OCI-LY7 (cell line): ENCODE data around the gene APCDD1. TPM values are rescaled to one million over a fixed set of nuclear protein-coding genes. Genes with fewer than 3 reads are reported as not detected.

Experiments
- BruUV-seq: library from RNA; stranded (reverse); fragments of 400-500 nt; replicated peaks from 2 replicates; lab custom pipeline; 2021; lab: Mats Ljungman, UMichigan
- CTCF ChIA-PET: fragments of 300-600 bp; sonication (Branson Sonifier 250); formaldehyde crosslinking; loops from one replicate; lab custom pipeline; 2022; ENCODE audit warnings: antibody characterized with exemption; ENCODE audit not compliant: unreplicated experiment; lab: Charles Lee
- POLR2A ChIA-PET: fragments of 300-600 bp; sonication (Branson Sonifier 250); formaldehyde crosslinking; loops from one replicate; lab custom pipeline; 2022; ENCODE audit warnings: antibody characterized with exemption; lab: Charles Lee
- DNase-seq: peaks from one replicate; pipeline ENCODE4 v3.0.0-alpha.2; 2015; ENCODE audit warnings: low spot score
- H2AFZ ChIP-seq: fragments of 200-600 bp; sonication (generic), shearing (Covaris generic); 2 replicates; pipeline ENCODE4 v1.6.1; 2014; ENCODE audit warnings: mild to moderate bottlenecking, antibody characterized with exemption, low read length, moderate library complexity
- H3K27ac ChIP-seq: fragments of 200-600 bp; sonication (generic); 2 replicates; pipeline ENCODE4 v1.5.1; 2014; ENCODE audit warnings: mixed run types, low read depth, mild to moderate bottlenecking, moderate library complexity, low read length, inconsistent platforms; ENCODE audit not compliant: poor library complexity, severe bottlenecking
- H3K36me3 ChIP-seq: fragments of 200-600 bp; sonication (generic); 2 replicates; pipeline ENCODE4 v1.6.1; 2014; ENCODE audit warnings: mild to moderate bottlenecking, antibody characterized with exemption, low read length, moderate library complexity, mixed read lengths; ENCODE audit not compliant: insufficient read depth
- H3K4me1 ChIP-seq: fragments of 200-600 bp; sonication (generic); 2 replicates; pipeline ENCODE4 v1.5.1; 2014; ENCODE audit warnings: mild to moderate bottlenecking, low read length; ENCODE audit not compliant: insufficient read depth, poor library complexity, severe bottlenecking
- H3K4me2 ChIP-seq: fragments of 200-600 bp; sonication (generic); 2 replicates; pipeline ENCODE4 v1.6.1; 2014; ENCODE audit warnings: mild to moderate bottlenecking, low read length
- H3K4me3 ChIP-seq: fragments of 200-600 bp; sonication (generic); 2 replicates; pipeline ENCODE4 v1.5.1; 2014; ENCODE audit warnings: mild to moderate bottlenecking, low read depth, low read length; ENCODE audit not compliant: poor library complexity, severe bottlenecking
- H3K79me2 ChIP-seq: fragments of 200-600 bp; sonication (generic); 2 replicates; pipeline ENCODE4 v1.6.1; 2016; ENCODE audit warnings: low read depth, mild to moderate bottlenecking, low read length, moderate library complexity, mixed read lengths; ENCODE audit not compliant: insufficient read depth
- H3K9me2 ChIP-seq: fragments of 200-600 bp; sonication (generic); 2 replicates; pipeline ENCODE4 v1.6.1; 2016; ENCODE audit warnings: mild to moderate bottlenecking, low read length, mixed read lengths; ENCODE audit not compliant: insufficient read depth
- H3K9me3 ChIP-seq: fragments of 200-600 bp; sonication (generic); 2 replicates; pipeline ENCODE4 v1.6.1; 2014; ENCODE audit warnings: mild to moderate bottlenecking, mixed run types, low read length, mixed read lengths
- H4K20me1 ChIP-seq: fragments of 200-600 bp; sonication (generic); 2 replicates; pipeline ENCODE4 v1.6.1; 2014; ENCODE audit warnings: mild to moderate bottlenecking, antibody characterized with exemption, low read length, moderate library complexity, mixed read lengths; ENCODE audit not compliant: insufficient read depth
- EZH2phosphoT487 ChIP-seq: fragments of 200-600 bp; sonication (generic); IDR thresholded peaks from 2 replicates; pipeline ENCODE4 v1.6.1; 2018; ENCODE audit warnings: low read depth, borderline replicate concordance, mild to moderate bottlenecking, mixed run types, antibody characterized with exemption, low read length, moderate library complexity, mixed read lengths
- intact Hi-C: fragments of 100-400 bp; cut with micrococcal nuclease; formaldehyde crosslinking; loops from one replicate; pipeline ENCODE4 v1.10.0; 2022; ENCODE audit not compliant: unreplicated experiment
- total RNA-seq, 2 experiments: library from RNA; depleted of rRNA in 1 of 2; stranded (reverse); fragments of >200 nt in 1 of 2; shearing (Covaris generic) in 1 of 2; gene quantifications; 2 replicates each; pipeline ENCODE4 v1.2.3, GENCODE V29; 2014 to 2022
- TF ChIP-seq, protein P1 (sequence below): fragments of 200-600 bp; sonication (generic); conservative IDR thresholded peaks from 2 replicates; pipeline ENCODE4 v1.5.1; 2014; ENCODE audit warnings: mild to moderate bottlenecking, antibody characterized with exemption, low read length, moderate library complexity, mixed read lengths

APCDD1 gene
- total RNA-seq, 2 experiments from 2014 or later: not detected

DNA sequence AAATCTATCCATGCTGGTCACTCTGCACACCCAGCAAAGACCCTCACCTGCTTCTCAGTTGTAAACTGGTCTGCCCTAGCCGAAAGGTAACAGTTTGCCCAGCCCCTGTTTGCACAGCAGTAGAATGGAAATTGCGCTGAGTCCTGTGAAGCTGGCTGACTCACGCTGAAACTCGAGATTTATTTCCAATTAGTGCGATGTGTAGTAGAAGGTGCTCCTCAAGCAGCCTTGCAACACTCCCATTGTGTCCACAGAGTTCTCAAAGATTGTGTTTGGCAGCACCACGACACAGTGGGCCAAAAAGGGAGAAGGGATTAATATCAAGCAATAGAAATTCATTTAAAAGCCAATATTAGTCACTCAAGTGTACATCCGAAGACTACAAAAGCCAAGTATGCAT, 21.7 kb upstream of the APCDD1 start:
- H3K27ac ChIP-seq: no peak overlapping the region
- intact Hi-C loops: no loop called here
- H3K4me3 ChIP-seq: no peak overlapping the region
- DNase-seq: no peak
- H3K4me2 ChIP-seq: no peak overlapping the region
- no peaks in the 10 kb centered on the region for H3K4me1 ChIP-seq
- no peaks in the 10 kb centered on the region for H3K36me3 ChIP-seq
- TF ChIP-seq, protein P1, sequence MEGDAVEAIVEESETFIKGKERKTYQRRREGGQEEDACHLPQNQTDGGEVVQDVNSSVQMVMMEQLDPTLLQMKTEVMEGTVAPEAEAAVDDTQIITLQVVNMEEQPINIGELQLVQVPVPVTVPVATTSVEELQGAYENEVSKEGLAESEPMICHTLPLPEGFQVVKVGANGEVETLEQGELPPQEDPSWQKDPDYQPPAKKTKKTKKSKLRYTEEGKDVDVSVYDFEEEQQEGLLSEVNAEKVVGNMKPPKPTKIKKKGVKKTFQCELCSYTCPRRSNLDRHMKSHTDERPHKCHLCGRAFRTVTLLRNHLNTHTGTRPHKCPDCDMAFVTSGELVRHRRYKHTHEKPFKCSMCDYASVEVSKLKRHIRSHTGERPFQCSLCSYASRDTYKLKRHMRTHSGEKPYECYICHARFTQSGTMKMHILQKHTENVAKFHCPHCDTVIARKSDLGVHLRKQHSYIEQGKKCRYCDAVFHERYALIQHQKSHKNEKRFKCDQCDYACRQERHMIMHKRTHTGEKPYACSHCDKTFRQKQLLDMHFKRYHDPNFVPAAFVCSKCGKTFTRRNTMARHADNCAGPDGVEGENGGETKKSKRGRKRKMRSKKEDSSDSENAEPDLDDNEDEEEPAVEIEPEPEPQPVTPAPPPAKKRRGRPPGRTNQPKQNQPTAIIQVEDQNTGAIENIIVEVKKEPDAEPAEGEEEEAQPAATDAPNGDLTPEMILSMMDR: no peak
- TF ChIP-seq EZH2phosphoT487: no peak
- H2AFZ ChIP-seq: no peak overlapping the region
- CTCF ChIA-PET: no interaction called here
- no peaks in the 10 kb centered on the region for H4K20me1 ChIP-seq
- H3K79me2 ChIP-seq: no peaks in the 10 kb centered on the region
- H3K9me3 ChIP-seq: no peaks in the 10 kb centered on the region
- no peaks in the 10 kb centered on the region for H3K9me2 ChIP-seq
- POLR2A ChIA-PET: no interaction called here
- BruUV-seq: no TSS peak

DNA sequence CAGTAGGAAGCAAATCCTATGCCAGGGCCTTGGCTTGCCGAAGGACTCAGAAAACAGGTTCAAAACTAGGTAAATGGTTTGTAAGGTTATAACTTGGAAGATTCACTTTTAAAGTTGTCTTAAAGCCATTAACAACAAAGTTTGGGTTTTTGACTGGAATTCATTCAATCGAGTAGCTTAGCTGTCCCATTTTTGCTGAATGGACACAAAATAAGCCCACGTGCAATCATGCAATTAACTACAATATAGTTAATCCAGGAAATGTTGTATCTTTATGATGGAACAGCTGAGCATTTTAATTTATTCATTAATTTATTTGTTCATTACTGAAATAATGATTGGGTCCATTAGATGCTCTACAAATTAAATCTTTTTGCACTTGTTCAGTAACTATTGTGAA, 18.3 kb upstream of the APCDD1 start:
- H2AFZ ChIP-seq: no peak overlapping the region

DNA sequence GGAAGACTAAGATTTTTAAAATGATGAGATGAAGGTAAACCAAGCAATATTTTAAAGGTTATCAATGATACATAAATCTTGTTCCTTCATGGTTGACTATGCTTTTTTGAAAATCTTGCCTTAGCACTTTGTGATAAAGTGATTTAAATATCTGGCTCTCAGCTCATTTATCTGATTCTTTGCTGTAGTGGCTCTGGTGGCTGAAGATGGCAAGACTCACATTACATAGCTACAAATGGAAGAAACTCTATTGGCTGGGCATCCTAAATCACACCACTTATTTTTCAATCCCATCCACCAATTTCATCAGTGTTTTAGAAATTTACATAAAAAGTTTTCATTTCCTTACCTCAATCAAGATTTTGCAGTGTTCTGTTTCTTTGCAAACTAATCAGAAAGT, 16.6 kb upstream of the APCDD1 start:
- Histone ChIP-seq H2AFZ (no peak overlapping the region), H3K79me2 (no peaks in the 10 kb centered on the region), H3K9me2 (no peaks in the 10 kb centered on the region), H3K4me1 (no peaks in the 10 kb centered on the region), H4K20me1 (no peaks in the 10 kb centered on the region), H3K9me3 (no peaks in the 10 kb centered on the region), H3K4me3 (no peak overlapping the region), H3K27ac (no peak overlapping the region), H3K4me2 (no peak overlapping the region), H3K36me3 (no peaks in the 10 kb centered on the region)
- TF ChIP-seq EZH2phosphoT487: no peak
- TF ChIP-seq, protein P1: no peak
- CTCF ChIA-PET: no interaction called here
- no TSS peak for BruUV-seq
- DNase-seq: no peak
- intact Hi-C loops: no loop called here
- POLR2A ChIA-PET: no interaction called here

More for the DNA sequence above, 18.3 kb upstream of the APCDD1 start:
- H4K20me1 ChIP-seq: no peaks in the 10 kb centered on the region
- no peaks in the 10 kb centered on the region for H3K9me3 ChIP-seq
- H3K79me2 ChIP-seq: no peaks in the 10 kb centered on the region
- ChIA-PET POLR2A (no interaction called here), CTCF (no interaction called here)
- H3K36me3 ChIP-seq: no peaks in the 10 kb centered on the region
- no peaks in the 10 kb centered on the region for H3K9me2 ChIP-seq
- BruUV-seq: no TSS peak
- no peak for TF ChIP-seq EZH2phosphoT487
- TF ChIP-seq, protein P1: no peak
- no peaks in the 10 kb centered on the region for H3K4me1 ChIP-seq
- no peak overlapping the region for H3K27ac ChIP-seq
- H3K4me3 ChIP-seq: no peak overlapping the region
- DNase-seq: no peak
- H3K4me2 ChIP-seq: no peak overlapping the region
- intact Hi-C loops: no loop called here
